VCaP (cell line): ENCODE measurements around the gene ARAP1.

Experiments
- H3K27ac ChIP-seq: fragments of 450-650 bp; 2 replicates; pipeline ENCODE4 v1.5.1; 2017
- TF ChIP-seq, protein P1 (sequence below): fragments of 450-650 bp; conservative IDR thresholded peaks from 2 replicates; pipeline ENCODE4 v1.5.1; 2017; ENCODE audit warnings: mild to moderate bottlenecking, moderate library complexity

Gene ARAP1

GRCh38 chr11:72740060-72740424 is 12.2 kb downstream of the ARAP1 start:
- TF ChIP-seq, protein P1, sequence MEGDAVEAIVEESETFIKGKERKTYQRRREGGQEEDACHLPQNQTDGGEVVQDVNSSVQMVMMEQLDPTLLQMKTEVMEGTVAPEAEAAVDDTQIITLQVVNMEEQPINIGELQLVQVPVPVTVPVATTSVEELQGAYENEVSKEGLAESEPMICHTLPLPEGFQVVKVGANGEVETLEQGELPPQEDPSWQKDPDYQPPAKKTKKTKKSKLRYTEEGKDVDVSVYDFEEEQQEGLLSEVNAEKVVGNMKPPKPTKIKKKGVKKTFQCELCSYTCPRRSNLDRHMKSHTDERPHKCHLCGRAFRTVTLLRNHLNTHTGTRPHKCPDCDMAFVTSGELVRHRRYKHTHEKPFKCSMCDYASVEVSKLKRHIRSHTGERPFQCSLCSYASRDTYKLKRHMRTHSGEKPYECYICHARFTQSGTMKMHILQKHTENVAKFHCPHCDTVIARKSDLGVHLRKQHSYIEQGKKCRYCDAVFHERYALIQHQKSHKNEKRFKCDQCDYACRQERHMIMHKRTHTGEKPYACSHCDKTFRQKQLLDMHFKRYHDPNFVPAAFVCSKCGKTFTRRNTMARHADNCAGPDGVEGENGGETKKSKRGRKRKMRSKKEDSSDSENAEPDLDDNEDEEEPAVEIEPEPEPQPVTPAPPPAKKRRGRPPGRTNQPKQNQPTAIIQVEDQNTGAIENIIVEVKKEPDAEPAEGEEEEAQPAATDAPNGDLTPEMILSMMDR = no peak
- no peak overlapping the region for H3K27ac ChIP-seq

DNA sequence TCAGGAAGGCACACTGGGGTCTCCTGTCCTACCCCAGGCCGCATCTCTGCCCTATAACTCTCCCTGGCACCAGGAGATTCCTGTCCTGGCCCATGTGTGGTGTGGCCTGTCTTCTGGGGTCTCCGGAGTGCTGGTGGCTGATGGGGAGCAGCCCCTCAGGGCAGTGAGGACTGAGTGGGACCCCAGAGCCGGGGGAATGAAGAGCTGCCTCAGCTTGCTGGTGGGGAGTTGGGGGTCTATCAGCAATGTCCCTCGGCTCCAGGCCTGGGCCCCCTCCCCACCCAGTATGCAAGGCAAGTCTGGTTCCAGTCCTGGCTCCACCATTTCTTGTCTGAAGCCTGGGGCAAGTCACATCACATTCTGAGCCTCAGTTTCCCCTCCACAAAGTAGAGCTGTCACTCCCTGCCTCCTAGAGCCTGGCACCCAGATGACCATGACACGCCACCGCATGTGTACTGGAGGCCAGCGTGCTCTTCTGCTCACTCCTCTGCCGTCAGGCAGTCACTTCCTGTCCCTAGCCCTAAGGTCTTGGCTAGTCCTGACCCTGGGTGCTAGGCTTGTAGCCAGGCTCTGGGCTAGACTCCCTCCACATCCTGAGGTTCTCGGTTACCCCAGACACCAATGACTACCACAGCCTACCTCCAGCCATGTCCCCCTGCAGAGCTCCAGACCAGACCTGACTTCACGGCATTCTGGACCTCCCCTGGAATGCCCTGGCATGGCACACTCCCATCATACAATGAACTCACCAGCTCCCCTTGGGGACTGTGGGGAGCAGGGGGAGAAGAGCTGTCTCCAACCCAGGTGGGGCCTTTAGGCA is 12.8 kb downstream of the ARAP1 start:
- TF ChIP-seq, protein P1 = no peak
- no peak overlapping the region for H3K27ac ChIP-seq

DNA sequence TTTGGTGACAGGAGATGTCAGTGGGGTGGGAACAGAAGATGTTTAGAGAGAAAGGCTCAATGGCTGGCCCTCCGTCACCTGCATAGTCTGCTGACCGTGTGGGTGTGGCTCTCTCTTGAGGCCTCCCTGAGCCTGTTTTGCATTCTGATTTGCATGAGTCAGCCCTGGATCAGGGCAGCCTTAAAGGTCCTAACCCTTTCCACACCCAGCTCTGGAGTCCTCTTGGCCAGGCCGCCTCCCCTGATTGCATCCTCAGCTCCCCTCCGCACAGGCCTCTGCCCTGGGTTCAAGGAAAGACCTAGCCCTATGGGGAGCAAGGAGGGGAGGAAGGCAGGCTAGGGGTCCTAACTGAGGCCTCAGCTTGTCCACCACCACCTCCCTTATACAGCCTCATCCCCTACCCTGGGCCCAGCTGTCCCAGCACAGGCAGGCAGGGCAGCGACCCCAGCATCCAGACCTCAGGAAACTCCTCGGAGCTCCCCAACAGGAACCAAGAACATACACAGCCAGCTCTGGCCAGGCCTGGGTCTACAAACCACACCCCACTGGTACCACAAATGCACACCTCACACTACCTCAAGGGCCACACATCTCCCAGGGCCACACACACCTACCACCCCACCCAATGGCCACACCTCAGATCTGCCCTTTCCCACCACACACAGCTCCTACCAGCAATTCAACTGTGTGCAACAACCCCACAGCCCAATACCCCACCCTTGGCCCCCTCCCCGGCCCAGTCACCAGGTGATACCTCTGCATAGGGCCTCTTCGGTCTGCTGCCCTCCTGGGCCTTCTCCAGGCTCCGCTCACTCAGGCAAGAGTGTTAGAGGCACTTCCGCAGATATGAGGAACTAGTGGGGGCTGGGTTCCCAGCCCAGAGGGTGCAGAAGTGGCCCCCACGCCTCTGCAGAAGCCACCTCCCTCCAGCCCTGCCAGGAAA is 13.7 kb downstream of the ARAP1 start:
- no peak overlapping the region for H3K27ac ChIP-seq
- TF ChIP-seq, protein P1 = no peak

DNA sequence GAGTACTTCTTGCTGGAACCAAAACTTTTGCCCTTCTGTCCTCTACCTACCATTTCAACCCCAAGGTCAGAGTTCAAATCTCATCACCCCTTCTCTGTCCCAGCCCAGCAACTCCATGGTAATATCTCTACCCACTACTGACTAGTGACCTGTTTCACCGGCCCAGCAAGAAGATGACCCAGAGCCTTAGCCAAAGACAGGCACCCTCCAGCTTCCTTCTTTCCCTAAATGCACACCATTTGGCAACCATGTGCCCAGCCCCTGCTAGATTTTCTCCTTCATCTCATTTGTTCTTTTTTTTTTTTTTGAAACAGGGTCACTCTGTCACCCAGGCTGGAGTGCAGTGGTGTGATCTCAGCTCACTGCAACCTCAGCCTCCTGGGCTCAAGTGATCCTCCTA is 14.9 kb downstream of the ARAP1 start:
- TF ChIP-seq, protein P1 = no peak
- H3K27ac ChIP-seq = no peak overlapping the region

DNA sequence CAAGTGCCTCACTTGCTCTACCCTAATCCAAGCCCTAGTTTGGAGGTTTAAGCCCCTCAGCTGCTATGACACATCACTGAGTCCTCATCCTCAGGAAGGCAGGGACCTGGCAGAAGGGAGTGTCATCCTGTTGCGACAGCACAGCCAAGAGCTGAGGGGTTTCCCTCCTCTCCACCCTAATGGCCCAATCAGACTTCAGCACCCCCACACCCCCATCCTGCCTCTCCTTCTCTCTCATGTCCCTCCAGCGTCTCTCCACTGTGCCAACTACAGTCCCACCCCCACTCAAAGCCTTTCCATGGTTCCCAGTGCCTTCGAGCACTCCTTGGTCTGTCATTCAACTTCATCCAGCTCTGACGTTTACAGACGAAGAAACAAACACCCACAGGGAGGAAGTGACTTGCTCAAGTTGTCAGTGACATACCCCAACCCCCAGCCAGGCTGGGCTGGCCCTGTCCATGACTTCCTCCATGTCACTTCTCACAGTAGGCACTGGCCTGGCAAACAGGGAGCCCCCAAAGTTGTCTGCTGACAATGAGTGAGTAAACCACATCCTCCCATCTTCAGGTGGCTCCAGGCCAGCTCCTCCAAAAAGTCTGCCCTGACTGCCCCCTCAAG is 15.6 kb downstream of the ARAP1 start:
- no peak overlapping the region for H3K27ac ChIP-seq

DNA sequence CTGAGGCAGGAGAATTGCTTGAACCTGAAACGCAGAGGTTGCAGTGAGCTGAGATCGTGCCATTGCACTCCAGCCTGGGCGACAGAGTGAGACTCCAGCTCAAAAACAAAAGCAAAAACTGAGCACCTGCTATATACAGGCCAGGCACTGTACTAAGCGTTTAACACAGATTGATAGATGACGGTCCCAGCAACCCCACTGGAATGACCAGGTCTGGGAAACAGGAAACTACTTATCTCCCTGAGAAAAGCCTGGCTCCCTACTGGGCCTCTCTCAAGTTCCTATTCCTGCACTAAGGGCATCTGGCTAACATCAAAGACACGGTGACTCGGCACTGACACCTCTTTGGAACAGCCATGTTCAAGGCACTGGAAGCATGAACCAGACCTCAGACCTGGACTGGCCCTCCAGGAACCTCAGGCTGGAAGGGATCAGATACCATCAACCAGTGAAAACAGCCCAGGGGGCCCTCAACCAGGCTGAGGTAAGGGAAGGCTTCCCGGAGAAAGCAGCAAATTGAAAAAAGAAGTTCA is 16.6 kb downstream of the ARAP1 start:
- no peak overlapping the region for H3K27ac ChIP-seq
- TF ChIP-seq, protein P1 = no peak

More for the DNA sequence above, 15.6 kb downstream of the ARAP1 start:
- TF ChIP-seq, protein P1 = no peak

DNA sequence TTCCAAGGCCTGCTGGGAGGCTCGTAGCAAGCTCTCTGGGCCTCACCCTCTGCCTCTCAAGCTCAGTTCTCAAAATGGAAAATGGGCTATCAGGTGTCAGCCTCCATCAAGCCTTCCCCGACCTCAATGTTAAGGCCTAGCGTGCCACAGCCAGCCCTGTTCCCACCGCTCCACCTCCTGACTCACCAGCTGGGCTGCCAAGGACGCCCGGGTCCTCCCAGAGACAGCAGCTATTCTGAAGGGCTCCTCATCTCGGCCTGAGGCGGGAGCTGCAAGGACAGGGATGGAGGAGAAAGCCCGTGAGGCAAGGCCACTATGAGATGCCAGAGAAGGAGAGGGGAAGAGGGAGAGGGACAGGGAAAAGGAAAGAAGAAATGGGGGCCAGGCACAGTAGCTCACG is 19.9 kb downstream of the ARAP1 start:
- H3K27ac ChIP-seq = no peak overlapping the region
- TF ChIP-seq, protein P1 = no peak
